GM18526 (cell line): ENCODE results near the gene CAPZB.

Source experiments
- POLR2A ChIP-seq: IDR thresholded peaks from 3 replicates; pipeline ENCODE4 v1.6.1; 2011; ENCODE audit not compliant: insufficient read length; ENCODE audit errors: extremely low read depth

Gene CAPZB

GRCh38 chr1:19505693-19506457 is 20.5 kb upstream of the CAPZB start:
- TF ChIP-seq POLR2A: no peak

- no peak for TF ChIP-seq POLR2A
Observed at GRCh38 chr1:19504796-19505692, 19.7 kb upstream of the CAPZB start.

GRCh38 chr1:19496527-19496874 is 11.2 kb upstream of the CAPZB start:
- TF ChIP-seq POLR2A: no peak

- no peak for TF ChIP-seq POLR2A
Observed at GRCh38 chr1:19495799-19496526, 10.6 kb upstream of the CAPZB start.

GRCh38 chr1:19495000-19495656 is 9.8 kb upstream of the CAPZB start:
- no peak for TF ChIP-seq POLR2A

- no peak for TF ChIP-seq POLR2A
Observed at GRCh38 chr1:19493547-19493946, 8.2 kb upstream of the CAPZB start.

GRCh38 chr1:19489996-19490395 is 4.7 kb upstream of the CAPZB start:
- TF ChIP-seq POLR2A: no peak

GRCh38 chr1:19488136-19488535 is 2.8 kb upstream of the CAPZB start:
- TF ChIP-seq POLR2A: no peak

- TF ChIP-seq POLR2A: peak; percentile 5
Observed at GRCh38 chr1:19484798-19485361, 459 bp downstream of the CAPZB start.

- TF ChIP-seq POLR2A: no peak
Observed at GRCh38 chr1:19484338-19484797, 971 bp downstream of the CAPZB start.

GRCh38 chr1:19483691-19484090 is 1.6 kb downstream of the CAPZB start:
- TF ChIP-seq POLR2A: no peak

- TF ChIP-seq POLR2A: no peak
Observed at GRCh38 chr1:19483261-19483660, 2.1 kb downstream of the CAPZB start.

GRCh38 chr1:19481826-19482398 is 3.4 kb downstream of the CAPZB start:
- TF ChIP-seq POLR2A: no peak

GRCh38 chr1:19480282-19480681 is 5.1 kb downstream of the CAPZB start:
- TF ChIP-seq POLR2A: no peak

- TF ChIP-seq POLR2A: no peak
Observed at GRCh38 chr1:19479351-19480120, 5.8 kb downstream of the CAPZB start.
